GM19240 (cell line): ENCODE data around the gene NRL.

Experiments used
- DNase-seq: peaks from one replicate; pipeline ENCODE4 v3.0.0; 2011; ENCODE audit warnings: low spot score; ENCODE audit not compliant: insufficient read length

Gene NRL

DNA sequence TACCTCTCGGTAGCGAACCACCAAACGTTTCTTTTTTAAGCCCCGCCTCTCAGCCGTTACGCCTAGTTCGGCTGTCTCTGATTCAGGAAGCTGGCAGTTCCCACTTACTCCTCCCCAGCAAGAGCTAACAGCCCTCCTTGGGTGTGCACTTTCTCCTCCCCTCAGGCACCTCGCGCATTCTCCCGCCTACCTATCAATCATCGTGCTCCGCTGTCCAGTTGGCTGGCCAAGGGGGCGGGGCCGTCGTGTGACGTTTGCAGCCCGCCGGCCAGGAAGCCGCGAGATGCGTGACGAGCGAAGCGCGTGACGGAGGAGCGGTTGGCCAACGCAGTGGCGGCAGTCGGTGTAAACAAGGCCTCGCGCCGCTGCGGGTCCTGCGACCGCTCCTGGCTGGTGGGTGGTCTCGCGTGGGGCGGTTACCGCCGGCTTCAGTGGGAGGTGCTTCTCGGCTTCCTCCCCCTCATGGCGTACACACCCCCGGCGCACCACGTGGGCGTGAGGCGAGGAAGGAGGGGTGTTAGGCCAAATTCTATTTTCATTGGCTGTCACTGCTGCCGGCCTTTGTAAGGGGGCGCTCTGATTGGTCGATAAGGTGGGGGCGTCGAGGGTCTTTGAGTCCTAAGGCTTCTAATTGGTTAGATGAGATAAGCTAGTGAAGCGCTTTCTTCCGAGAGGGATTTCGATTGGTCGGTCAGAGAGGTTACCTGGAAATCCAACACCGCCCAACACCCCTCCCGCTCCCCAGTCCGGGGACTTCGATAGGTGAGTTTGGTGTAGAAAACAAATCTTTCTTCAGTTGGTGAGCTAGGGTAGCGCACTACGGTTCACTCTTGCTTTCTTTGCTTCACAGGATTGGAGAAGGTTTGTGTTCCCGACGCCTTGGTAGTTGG, at the start of gene NRL, which contains the start of gene DCAF11:
TSS of gene NRL (minus strand) at position 418 of the 890 bp plus-strand sequence. CDS start 32,101 bp downstream, outside the sequence.
TSS of gene DCAF11 (plus strand) at position 246 of the 890 bp plus-strand sequence. CDS start 818 bp downstream, outside the sequence.
- DNase-seq = peak; percentile 91

DNA sequence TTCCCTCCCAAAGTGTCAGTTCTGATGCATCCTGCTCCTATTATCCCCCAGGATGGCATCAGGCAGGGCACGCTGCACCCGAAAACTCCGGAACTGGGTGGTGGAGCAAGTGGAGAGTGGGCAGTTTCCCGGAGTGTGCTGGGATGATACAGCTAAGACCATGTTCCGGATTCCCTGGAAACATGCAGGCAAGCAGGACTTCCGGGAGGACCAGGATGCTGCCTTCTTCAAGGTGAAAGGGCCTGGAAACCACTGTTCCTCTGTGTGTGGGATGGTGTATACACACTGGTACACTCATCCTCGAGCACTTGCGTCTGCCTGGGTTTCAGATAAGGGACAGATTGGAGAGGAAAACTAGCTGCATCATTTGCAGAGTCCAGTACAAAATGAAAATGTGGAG, 47.3 kb upstream of the NRL start:
- no peak for DNase-seq

DNA sequence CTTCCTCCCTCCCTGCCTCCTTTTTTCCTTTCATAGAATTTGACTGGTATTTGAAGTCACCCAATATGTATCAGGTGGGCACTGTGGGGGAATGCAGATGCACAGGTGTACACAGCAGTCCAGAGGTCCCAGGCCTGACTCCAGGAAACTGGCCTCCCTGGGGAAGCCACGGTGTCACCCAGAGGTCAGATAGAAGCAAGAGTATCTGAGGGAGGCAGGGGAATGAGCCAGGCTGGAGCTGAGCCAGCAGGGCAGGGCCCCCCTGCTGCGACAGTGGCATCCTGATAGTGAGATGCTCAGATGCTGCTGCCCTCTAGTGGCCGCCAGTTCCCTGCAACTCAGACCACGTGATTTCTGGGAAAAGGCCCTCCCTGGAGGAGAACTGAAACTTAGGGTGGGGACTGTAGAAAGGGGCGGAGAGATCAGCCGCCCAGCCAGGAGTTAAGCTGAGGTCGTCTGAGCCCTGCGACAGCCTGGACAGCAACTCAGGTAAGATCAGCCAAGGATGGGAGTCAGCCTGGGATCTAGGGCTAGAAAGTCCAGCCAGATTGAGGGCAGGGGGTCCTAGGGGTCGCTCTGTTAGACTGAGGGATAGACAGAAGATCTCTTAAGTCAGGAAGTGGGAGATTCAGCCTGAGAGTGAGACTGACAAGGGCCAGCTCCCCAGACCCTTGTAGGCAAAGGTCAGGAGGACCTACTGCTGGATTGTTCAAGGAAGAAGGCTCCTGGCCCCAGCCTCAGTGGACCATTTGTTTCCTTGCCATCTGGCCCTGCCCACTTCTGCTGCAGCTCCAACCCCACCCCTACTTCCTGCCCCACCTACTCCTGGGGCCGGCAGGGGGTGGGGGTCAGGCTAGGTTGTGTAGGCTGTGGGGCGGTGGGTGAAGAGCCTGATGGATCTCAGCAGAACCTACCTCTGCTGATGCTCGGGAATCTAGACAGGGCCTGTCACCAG, 46.4 kb upstream of the NRL start, which contains the start of gene IRF9:
TSS of gene IRF9 (plus strand) at position 416 of the 955 bp plus-strand sequence. CDS start 880 bp downstream, outside the sequence.
- DNase-seq = peak; percentile 94

DNA sequence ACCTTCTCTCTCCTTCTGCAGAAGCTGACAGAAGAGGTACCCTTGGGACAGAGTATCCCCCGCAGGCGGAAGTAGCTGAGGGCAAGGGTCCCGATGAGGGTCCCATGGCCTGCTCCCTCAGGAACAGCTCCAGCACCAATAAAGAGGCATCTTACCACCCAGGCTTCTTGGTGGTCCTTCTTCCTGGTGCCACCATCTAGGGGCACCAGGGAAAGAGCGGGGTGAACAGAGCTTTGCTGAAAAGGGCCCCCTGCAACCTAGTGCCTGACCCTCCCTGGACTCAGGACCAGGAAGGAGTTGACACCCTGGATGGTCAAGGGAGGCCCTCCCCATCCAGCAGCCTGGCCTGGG, 45.7 kb upstream of the NRL start:
- DNase-seq = no peak

DNA sequence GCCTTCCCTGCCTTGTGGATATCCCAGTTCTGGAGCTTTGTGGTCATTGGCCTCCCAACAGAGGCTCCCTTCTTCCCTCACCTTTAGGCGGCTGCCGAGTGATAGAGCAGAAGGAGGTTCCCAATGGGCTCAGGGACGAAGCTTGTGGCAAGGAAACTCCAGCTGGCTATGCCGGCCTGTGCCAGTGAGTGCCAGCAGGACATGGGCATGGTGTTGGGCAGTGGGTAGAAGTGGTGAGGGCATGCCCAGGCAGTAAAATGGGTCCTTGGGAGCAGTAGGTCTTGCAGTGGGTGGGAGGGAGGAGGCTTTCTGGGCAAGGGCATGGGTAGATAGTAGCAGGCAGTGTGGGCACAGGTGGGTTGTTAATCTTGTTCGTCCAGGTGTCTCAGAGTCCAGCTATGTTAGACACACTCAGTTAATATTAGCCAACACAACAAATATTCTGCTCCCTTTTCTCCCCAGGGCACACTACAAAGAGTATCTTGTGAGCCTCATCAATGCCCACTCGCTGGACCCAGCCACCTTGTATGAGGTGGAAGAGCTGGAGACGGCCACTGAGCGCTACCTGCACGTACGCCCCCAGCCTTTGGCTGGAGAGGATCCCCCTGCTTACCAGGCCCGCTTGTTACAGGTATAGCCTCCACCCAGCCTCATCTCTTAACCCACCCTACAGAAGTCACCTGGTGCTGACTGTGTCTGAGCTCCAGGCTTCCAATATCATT, 45.2 kb upstream of the NRL start:
- no peak for DNase-seq

- no peak for DNase-seq
Observed at GRCh38 chr14:24157331-24157730, 42.6 kb upstream of the NRL start.

DNA sequence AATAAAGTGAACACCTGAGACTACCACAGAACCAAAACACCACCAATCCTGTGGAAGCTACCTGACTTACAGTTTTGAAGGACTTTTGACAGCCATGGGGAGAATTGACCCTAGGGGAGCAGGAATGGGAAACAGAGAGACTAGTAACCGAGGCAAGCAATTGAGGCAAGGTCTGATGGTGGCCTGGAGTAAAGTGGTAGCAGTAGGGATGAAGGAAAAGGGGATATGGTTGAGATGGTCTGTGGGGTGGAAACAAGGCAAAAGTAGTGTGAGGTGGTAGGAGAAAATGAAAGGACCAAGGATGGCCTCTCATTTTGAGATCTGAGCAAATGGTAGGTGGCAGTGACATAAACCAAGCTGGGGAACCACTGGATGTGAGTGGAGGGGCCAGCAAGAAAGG, 42.1 kb upstream of the NRL start:
- DNase-seq = no peak

DNA sequence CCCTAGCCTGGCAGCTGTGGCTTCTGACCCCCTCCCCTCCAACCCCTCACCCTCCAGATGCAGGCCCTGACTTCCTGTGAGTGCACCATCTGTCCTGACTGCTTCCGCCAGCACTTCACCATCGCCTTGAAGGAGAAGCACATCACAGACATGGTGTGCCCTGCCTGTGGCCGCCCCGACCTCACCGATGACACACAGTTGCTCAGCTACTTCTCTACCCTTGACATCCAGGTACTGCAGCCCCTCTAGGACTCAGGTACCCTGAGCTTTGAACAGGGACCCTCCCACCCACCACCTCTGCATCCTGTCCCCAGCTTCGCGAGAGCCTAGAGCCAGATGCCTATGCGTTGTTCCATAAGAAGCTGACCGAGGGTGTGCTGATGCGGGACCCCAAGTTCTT, 40.4 kb upstream of the NRL start:
- no peak for DNase-seq

DNA sequence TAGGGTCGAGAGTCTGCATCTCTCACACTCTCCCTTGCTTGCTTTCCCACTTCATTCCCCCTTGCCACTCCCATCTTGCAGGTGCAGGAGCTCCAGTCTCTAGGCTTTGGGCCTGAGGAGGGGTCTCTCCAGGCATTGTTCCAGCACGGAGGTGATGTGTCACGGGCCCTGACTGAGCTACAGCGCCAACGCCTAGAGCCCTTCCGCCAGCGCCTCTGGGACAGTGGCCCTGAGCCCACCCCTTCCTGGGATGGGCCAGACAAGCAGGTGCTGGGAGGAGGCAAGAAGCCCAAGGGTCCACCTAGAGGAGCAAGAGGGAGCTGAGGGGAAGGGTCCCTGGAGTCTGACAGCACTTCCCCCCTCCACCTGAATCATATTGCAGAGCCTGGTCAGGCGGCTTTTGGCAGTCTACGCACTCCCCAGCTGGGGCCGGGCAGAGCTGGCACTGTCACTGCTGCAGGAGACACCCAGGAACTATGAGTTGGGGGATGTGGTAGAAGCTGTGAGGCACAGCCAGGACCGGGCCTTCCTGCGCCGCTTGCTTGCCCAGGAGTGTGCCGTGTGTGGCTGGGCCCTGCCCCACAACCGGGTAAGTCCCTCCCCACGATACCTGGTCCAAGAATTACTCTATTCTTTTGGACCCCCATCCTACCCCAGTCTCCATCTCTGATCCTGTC, 36.8 kb upstream of the NRL start:
- DNase-seq = no peak

- DNase-seq = no peak
Observed at GRCh38 chr14:24150993-24151392, 36.2 kb upstream of the NRL start.

GRCh38 chr14:24150567-24150966, 35.8 kb upstream of the NRL start:
- no peak for DNase-seq

DNA sequence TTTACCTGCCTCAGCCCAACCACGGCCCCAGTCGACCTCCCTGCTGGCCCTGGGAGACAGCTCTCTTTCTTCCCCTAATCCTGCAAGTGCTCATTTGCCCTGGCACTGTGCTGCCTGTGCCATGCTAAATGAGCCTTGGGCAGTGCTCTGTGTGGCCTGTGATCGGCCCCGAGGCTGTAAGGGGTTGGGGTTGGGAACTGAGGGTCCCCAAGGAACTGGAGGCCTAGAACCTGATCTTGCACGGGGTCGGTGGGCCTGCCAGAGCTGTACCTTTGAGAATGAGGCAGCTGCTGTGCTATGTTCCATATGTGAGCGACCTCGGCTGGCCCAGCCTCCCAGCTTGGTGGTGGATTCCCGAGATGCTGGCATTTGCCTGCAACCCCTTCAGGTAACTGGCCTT, 35.3 kb upstream of the NRL start:
- DNase-seq = no peak

DNA sequence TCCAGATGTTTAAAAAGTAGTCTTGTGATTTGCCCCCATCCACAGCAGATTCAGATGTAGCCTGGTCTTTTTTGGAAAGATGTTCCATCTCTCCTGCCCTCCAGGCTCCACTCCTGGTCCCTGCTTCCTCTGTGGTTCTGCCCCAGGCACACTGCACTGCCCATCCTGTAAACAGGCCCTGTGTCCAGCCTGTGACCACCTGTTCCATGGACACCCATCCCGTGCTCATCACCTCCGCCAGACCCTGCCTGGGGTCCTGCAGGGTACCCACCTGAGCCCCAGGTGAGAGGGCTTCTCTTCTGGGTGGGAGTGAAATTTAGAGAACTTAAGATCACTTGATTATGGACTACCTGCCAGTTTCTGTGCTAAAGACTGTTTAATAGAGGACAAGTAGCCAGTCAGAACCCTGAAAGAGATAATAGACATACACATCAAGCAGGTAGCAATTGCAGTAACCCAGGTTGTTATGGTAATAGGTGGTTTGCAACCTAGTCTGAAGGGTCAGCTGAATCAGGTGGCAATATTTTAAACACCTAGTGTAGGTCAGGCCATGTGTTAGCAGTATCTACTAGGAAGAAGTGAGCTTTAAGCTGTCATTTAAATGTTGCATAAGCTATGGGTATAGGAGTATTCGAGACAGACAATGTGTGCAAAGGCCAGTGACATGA, 34.7 kb upstream of the NRL start:
- DNase-seq = no peak

- no peak for DNase-seq
Observed at GRCh38 chr14:24147761-24148428, 33.1 kb upstream of the NRL start.

- DNase-seq = peak; percentile 97
Observed at GRCh38 chr14:24146978-24147760, 32.4 kb upstream of the NRL start, which contains the start of gene RNF31. Gene RNF31, plus strand, starts transcription at chr14:24147498. Its CDS starts 201 bp downstream, at chr14:24147699.

GRCh38 chr14:24146453-24146977, 31.8 kb upstream of the NRL start, which contains the start of gene PSME2:
Gene PSME2, minus strand, starts transcription at chr14:24146610. Its CDS starts 29 bp downstream, at chr14:24146581.
- peak; percentile 94 for DNase-seq

DNA sequence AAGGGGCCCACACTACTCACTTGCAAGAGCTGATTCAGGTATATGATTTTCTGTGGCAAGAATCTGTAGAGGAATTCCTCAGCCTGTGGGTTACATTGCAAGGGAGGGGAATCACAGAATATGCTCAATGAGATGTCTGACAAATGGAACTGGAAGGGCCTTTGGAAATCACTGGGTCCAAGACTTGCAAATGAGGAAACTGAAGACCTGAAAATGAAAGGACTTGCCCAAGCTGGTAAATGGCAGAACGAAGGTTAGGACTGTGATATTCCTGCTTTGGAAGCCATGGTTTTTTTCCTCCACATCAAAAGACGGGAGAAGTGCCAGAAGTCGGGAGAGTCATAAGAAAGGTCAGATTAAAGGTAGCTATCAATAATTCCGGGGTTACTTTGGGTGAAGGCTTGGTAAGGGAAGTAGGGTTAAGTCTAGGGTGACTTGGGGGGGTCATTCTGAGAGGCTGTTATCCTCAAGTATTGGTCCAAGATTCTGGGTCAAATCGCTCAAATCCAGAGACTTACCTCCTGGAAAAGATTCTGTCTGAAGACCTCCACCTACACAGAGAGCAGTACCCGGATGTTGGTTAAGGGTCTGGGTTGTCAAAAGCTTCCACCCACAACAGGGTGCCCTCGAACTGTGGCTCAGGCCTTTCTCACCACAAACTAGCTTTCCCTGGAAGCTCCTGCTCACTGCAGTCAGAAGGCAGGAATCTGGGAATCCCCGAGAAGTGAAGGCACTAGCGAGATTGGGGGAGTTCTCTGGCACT, 31.1 kb upstream of the NRL start:
- DNase-seq = no peak

GRCh38 chr14:24145219-24145618, 30.5 kb upstream of the NRL start:
- no peak for DNase-seq
